ENCODE measurements around the gene CDKAL1.

GRCh38 chr6:20670750-20671149 is 136.5 kb downstream of the CDKAL1 start:
- TF ChIP-seq CTCF (IDR thresholded peaks at IDR 0.05; ENCODE audit: low read depth, low read length, missing input control) (no peak), TAF1 (conservative IDR thresholded peaks at IDR 0.05) (no peak), ATF3 (IDR thresholded peaks at IDR 0.05) (no peak), REST (IDR thresholded peaks at IDR 0.05) (no peak)

Measured in liver (tissue), 3 donors.